ENCODE measurements around the gene ATIC.

ATIC gene

DNA sequence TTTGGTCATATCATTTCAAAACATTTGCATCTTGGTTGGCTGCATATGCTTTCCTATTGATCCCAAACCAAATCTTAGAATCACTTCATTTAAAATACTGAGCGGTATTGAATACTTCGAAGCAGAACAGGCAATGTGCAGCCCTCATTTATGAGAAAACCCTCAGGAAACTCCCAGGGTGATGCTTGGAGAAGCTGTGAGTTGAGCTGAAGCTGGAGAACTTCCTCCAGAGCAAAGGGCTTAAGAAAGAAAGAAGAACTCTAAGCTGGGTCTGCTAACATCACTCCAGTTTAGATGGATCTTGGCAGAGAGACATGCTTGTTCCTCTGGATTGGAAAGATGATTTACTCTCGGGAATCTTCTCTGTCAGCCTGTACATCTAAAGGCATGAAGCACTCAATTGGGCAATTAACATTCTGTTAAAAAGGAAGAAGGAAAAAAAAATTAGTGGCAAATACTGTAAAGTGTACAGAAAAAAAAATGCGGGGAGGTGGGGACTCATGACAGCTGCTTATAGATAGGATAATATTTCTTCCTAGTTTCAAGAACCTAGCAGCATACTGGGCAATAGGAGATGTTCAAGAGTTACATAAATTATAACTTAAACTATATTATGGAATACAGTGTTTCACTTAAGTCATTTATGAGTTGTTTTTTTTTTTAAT lies 49.5 kb downstream of the ATIC start:
- no peak for DNase-seq (ENCODE audit: low read depth, low spot score)

DNA sequence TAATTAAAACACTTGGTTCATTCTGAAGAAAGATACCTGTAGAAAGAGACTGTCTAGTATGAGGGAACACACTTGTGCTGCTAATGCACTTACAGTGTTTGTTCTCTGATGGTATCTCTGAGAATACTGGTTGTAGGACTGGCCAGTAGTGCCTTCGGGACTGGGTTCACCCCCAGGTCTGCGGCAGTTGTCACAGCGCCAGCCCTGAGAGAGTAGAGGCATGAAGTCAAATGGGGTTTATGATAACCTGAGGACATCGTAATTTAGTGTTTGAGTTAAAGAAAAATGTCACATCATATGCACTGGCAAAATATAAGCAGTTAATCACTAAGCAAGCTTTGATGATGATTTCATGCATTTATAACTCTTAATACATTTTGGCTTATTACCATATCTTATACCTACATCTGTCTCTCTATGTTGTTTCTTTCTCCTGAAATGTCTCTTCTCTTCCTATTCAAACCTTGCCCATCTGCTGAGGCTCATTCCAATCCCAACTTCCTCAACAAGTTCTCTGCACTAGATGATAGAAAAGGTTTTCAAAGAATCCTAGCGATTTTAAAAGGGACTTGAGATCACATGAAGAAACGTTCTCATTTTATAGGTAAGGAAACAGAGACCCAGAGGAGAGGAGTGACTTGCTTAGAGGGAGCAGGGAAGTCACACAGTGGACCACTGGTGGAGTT lies 50.2 kb downstream of the ATIC start:
- no peak for DNase-seq (ENCODE audit: low read depth, low spot score)

DNA sequence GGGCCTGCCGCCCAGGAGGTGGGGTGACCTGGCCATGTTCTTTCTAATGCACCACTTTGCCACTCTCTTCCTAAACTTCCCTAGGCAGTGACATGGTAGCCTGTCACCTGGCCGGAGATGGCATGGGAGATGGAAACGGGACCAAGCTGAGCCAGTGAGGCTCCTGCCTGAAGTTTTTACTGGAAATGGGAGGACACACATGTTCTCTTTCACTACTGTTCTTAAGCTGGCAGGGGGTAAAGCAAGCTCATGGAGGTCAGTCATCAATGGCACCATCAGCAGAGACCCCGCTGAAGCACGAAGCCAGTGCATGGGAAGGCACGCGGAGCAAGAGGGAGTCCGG lies 50.7 kb downstream of the ATIC start:
- DNase-seq (ENCODE audit: low read depth, low spot score) = no peak

DNA sequence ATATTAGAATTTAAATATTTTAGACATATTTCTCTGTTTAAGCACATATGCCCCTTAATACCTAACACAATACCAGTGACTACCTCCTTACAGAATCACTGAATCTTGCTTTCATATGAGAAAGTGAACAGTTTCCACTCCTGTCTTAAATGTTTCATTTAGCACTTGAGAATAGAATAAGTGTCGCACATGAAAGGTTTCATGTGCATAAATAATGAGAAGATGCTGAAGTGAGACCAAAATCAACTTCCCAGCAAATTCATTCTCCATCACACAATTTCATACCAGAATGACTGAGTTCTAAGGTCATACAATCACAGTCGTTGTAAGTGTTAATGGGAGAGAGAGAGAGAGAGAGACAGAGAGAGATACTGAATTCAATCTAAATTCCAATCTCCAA lies 51.2 kb downstream of the ATIC start:
- no peak for DNase-seq (ENCODE audit: low read depth, low spot score)

DNA sequence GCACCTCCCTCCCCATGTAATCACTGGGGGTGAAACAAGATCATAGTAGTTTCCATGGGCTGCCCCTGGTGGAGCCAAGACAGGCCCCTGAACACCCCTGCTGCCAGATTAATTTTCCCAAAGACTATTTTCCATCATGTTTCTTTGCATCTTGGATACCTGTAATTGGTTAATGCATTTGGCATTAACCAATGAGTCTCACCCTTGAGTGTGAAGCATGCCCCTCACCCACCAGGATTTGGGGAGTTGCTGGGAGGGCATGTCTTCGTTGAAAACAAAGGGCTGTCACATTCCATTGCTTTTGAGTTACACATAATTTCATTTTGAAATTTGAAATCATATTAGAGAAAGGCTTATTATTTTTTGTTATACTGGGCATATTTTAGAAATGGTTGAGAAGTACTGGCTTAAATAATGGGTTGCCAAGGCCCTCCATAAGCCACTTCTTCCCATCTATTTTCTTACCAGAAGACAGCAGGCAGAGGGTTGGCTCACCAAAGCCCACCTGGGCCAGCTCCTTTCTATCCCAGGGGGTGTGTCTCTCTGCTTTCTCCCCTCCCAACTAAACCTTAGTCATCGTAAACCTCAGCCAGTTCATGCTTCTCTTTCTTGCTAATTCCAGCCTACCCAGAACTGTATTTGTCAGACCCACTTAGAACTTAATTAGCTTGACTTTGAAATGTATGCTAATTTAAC lies 51.8 kb downstream of the ATIC start:
- no peak for DNase-seq (ENCODE audit: low read depth, low spot score)

DNA sequence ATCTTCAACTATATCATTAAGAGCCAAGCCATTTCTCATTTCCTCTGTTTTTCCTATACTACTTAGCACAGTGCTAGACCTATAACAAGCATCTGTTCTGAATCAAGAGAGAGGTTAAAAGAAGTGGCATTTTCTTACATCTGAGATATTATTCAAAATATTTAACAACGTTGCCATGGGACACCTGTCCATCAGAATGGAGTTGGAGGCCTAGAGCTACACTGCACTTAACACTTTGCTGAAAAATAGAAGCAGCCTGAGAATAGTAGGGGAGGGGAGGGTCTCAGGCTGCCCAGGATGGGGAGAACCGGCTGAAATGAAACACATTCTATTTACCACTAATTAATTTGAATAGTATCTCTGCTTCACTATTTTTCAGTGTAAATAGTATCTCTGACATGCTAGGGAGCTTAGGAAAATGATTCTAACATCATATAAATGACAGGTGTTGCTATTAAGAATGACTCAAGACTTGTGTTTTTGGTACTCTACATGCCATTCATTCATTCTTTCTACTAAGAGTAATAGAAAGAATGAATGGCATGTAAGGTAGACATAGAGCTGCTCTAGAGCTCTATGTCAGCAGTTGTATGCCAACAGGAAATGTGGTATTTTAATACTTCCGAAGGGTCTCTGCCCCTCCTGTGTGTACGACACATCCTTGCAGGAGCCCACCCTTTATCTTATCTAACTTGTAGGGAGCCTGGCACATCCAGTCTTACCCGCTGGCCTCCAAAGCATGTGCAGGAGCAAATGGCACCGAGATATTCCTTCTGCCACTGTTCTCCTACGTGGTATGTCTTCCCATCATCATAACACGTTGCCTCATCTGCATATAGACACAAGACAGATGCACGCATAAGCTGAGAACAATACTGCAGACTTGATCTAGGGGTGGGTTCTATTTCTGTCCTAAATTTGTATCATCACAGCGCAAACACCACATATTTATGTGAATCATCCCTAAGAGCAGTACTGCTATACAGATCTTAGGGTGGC lies 52.6 kb downstream of the ATIC start:
- DNase-seq (ENCODE audit: low read depth, low spot score) = no peak

DNA sequence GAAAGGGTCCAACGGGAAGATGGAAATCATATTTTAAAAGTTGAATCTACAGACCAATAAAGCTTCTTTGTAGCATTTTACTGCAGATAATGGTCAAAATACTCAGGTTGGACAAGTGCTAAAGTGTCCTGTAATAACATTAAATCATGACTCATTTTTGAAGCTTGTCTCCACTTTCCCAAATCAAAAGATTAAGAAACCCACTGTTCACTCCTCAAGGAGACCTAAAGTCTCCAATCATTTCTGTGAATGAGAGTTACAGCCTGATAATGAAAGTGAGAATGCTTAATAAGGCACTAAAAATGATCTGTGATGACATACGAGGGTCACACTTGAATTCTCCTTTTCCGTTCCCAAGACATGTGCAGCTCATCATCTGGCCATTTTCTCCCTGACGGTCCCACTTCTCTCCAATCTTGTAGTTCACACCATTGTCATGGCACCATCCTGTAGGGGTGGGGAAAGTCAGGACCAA lies 53.4 kb downstream of the ATIC start:
- no peak for DNase-seq (ENCODE audit: low read depth, low spot score)

DNA sequence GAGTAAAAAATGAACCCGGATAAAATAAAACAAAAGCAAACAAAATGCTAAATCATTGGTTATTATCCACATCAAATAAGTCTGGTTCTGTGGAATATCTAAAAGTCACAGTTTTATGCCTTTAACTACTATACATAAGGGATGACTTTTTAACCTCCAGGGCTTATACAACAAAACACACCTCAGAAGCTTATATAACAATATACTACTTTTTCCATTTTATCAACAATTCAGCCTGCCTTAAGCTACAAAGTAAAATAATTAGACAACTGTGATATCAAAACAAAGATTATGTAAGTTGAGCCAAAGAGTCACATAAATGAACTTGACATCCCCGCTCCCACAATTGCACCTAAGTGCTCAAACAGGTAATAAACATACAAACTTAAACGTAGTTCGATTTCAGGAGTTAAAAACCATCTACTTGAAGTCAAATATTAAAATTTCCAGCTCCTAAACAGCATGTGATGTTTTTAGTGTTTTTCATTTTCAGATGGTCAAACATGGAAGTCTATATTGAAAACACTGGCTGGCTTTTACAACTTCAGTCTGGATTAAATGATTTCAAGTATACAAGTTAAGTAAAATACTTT lies 54.7 kb downstream of the ATIC start:
- DNase-seq (ENCODE audit: low read depth, low spot score) = no peak

DNA sequence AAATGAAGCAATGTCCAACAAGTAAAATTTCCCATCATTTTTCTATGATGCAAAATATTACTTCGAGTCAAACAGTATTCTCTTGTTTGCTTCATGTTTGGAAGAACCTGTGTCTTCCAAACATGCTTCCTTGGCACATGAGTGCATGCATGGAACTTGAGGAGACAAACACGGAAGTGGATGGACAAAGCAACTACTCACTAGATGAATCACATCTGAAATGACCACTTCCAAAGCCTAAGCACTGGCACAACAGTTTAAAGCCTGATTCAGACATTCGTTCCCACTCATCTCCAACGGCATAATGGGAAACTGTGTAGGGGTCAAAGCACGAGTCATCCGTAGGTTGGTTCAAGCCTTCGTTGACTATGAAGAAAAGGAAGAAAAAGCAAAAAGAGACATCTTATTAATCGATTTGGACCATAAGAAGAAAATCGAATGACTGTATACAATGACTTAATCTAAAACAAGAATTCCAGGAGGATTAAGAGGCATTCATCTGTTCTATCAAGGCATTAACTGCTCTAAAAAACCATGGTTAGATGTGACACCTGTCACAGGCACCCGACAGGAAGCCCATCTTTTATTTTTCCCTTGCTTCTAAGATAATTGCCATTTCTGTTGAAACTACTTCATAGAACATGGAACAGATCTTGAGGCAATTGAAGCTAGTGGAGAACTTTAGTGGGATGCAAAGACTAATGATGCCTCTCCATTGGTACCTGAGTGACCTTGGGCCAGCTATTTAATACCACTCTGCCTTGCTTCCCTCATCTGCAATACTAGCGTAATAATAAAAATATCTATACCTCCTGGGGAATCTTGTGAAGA lies 56.0 kb downstream of the ATIC start:
- no peak for DNase-seq (ENCODE audit: low read depth, low spot score)

DNA sequence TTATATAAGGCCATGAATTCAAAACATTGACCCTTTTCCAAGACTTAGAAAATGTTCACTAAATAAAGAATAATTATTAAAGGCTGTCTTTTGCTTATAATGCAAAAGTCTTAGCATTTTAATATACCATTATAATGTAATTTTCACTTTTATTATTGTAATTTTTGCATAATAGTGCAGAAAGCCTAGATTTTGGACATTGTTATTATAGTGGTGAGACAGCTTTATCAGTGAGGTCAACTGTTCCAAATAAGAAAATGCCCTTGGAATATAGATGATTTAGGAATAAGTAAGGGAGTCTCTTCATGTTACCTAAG lies 56.6 kb downstream of the ATIC start:
- DNase-seq (ENCODE audit: low read depth, low spot score) = no peak

DNA sequence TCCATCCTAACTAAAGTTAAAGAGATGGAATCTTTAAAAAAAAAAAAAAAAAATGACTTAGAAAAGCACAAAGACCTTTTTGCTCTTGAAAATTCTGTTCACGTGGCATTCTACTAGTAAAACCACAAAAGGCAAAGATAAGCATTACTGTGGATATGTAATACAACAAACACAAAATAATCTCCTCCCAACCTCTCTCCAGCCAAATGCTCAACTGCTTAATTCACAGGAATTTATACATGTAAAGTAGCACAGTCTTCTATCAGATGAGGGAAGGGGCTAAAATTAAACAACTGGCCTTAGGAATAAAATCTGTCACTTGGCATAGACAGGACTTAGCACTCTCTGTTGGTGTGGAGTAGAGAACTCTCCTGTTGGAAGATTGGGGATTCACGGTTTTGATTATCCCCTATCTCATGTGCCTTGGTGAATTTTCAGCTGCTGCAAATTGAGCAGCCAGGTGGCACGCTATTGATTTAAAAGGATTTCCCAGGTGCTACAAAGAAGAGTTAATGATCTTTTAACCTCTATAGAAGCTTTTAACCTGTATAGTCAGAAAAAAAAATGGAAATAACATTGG lies 57.4 kb downstream of the ATIC start:
- no peak for DNase-seq (ENCODE audit: low read depth, low spot score)

DNA sequence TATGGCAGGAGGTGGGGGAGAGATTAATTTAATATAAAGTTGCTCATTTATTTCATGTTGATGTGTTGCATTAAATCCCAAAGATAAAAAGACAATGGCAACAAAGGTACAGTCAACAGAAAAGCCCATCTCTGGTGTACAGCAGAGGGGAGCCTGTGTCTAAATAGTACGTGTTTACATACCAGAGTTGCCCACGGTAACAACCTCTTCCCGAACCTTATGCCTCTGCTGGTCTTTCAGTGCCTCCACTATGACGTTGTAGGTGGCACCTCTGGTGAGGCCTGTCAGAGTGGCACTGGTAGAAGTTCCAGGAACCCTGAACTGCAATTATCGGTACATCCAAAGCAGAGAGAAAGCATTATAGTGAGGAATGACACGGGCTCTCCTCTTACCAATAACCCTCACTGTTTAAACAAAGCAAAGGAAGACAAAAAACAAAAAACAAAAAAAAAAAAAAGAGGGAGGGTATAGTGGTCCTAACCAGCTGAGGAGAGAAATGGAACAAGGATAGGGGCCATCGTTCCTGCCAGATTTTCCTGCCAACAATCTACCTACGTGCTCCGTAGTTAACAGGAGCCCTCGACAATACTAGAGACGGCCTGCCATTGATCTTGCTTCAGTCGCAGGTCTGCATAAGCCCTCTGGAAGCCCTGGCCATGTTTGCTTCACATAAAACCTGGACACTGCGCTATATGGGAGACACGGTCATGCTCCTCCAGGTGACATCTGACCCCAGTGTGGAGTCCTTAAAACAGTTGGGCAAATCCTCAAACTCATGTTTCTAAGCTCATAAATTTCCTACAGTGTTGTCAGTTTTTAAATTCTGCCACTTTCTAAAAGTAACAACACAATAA lies 58.5 kb downstream of the ATIC start:
- DNase-seq (ENCODE audit: low read depth, low spot score) = no peak

DNA sequence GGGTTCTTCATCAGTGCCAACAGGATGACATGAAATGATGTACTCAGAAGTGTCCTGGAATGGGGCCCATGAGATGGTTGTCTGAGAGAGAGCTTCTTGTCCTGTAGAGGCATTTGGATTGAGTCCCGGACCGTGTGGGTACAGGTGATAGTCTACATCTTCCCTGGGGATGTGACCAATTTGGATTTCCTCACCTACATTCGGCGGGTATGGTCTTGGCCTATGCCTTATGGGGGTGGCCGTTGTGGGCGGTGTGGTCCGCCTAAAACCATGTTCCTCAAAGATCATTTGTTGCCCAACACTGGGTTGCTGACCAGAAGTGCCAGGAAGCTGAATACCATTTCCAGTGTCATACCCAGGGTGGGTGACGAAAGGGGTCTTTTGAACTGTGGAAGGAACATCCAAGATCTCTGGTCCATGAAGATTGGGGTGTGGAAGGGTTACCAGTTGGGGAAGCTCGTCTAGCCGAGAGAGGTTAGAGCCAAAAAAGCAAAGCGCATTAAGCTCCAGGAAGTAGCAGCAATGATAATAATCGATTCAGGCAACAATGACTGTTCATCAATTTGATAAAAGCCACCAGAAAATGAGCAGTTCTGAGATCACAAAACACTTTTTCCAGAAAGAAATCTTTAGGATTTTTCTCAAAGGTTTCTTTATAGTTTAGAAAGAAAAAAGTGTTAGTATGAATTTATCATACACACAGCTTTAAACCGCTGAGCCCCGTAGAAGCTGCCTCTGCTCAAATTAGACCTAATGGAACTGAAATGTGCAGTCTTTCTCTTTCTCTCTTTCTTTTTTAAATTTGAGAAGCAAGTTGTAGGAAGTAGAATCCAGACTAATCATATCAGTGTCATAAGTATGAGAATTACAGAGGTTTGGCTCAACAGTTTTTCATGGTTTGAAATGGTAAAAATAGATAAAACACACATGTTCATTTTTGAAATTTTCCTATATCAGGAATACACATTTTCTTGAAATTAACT lies 60.3 kb downstream of the ATIC start:
- DNase-seq (ENCODE audit: low read depth, low spot score) = no peak

DNA sequence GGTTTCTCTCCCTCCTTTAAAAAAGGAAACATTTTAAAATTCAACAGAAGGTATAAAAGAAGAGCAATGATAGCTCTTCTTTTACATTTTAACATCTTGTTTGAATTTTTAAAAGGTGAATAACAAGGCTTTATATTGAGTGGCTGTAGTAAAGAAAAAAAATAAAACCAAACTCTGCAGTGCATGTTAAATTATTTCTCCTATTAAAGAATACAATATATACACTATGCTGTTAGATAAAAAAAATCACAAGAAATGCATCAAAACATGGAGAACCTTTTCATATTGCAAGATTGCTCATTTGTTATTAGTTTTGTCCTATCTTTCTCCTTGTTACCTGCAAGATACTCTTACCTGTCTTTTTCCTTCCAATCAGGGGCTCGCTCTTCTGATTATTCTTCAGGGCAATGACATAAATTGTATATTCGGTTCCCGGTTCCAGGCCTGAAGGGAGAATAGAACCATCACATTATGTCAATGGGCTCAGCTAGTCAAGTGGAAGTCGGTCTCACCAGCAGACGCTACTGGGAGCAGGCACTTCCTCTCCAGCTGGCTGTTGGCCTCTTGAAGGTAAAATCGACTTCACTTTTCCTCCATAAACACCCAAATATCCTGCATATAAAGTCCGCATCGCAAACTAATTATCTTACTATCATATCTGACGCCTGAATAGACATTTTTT lies 61.2 kb downstream of the ATIC start:
- no peak for DNase-seq (ENCODE audit: low read depth, low spot score)

DNA sequence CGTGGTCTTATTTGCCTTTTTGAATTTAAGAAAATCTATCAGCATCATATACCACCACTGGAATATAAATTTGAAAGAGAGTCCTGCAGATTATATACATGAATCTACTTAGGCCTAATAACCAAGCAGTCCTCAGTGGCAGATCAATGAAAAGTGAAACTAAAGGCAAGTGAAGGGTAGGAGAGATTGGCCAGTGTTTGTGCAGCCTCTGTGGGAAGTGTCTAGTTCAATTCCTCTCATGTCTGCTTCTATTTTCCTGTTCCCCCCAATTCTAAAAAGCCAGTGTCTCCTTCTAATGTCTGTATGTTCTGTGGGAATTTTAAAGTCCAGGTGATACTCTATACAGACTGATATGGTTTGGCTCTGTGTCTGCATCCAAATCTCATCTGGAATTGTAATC lies 62.1 kb downstream of the ATIC start:
- DNase-seq (ENCODE audit: low read depth, low spot score) = no peak

DNA sequence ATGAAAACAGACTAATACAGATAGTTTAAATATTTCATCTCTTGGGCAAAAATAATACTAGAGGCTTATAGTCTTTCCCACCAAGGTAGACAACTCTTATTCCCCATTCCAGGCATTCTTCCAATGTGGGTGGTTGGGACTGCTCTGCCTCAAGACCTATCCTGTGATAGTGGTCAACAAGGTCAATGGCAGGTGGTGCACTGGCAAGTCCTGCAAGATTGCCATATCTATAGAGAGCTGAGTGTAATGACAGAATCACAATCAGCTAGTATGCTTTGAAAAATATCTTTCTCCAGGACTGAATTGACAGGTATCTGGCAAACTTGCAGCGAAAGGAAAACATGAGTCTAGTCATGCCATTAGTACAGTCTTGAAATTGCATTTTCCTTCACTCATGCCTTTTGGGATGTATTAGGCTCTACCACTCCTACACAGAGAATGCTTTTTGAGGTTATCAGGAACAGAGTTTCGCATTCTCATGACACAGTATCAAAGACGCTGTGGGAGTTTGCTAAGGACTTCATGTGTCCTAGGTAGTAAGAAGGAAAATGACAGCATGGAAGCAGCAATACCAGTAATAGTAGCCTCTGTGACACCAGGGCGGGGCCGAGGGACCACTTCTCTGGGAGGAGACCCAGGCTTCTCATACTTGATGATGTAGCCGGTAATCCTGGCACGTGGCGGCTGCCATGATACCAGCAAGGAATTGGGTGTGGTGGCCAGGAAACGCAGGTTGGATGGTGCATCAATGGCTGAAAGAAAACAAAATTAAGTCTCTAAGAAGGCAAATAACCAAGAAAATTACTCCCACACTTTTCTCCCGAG lies 63.0 kb downstream of the ATIC start:
- DNase-seq (ENCODE audit: low read depth, low spot score) = no peak

DNA sequence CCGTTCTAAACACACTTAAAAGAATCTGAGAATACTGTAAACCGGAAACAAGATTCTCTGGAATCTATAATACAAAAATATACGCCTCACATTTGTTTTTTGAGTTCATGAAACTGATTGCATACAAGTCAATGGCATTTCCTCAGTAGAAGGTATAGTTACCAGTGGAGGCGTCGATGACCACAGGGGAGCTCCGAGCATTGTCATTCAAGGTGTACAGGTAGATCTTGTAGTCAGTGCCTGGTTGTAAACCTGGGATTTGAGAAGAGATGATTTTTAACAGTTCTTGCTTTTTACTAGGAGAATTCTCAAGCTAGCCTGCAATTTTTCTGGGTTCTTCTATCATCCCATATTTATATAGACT lies 63.6 kb downstream of the ATIC start:
- no peak for DNase-seq (ENCODE audit: low read depth, low spot score)

All from activated CD4-positive, CD25-positive, alpha-beta regulatory T cell treated with anti-CD3 and anti-CD28 coated beads, Interleukin-2, amount 50 U/mL, for 16 hours (primary cell).